ENCODE data around the gene BIN1.

The BIN1 gene

DNA sequence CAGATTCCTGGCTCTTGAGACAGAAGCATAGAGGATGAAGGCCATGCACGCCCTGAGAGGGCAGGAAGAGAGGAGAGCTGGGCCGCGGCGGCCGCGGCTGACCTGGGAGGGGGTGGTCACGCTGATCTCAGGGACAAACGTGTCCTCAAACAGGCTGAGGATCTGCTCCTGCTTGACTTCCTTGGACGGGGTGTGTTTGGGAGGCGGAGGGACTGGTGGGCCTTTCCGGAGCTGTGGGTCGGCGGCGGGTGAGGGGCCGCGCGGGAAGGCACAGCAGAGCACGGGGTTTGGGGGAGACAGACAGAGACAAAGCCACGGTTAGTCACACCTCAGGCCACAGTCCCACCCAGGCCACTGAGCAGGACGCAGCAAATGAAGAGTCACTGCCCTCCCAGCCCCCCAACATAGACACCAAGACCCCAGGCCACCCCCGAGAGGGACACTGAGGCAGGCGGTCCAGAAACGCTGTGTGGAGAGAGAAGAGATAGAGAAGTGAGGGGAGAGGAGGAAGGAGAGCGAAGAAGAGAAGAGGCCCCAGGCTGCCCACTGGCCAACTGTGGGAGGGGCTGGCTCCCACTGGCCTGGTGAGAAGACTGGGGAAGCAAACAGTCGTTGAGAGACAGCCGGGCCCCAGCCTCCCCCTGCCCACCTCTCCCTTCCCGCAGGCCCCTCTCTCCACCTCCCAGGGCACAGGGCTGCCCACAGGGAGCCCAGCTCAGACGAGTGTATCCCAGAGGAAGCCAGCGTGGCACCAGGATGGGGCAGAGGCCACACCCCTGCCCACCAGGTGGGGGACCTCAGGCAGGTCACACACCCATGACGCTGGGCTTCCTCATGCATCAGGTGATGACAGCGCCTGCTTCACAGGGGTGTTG, 49.3 kb downstream of the BIN1 start:
- DNase-seq (ENCODE audit: low spot score) = no peak
- H3K4me3 ChIP-seq = no peak overlapping the region
- TF ChIP-seq, protein P1, sequence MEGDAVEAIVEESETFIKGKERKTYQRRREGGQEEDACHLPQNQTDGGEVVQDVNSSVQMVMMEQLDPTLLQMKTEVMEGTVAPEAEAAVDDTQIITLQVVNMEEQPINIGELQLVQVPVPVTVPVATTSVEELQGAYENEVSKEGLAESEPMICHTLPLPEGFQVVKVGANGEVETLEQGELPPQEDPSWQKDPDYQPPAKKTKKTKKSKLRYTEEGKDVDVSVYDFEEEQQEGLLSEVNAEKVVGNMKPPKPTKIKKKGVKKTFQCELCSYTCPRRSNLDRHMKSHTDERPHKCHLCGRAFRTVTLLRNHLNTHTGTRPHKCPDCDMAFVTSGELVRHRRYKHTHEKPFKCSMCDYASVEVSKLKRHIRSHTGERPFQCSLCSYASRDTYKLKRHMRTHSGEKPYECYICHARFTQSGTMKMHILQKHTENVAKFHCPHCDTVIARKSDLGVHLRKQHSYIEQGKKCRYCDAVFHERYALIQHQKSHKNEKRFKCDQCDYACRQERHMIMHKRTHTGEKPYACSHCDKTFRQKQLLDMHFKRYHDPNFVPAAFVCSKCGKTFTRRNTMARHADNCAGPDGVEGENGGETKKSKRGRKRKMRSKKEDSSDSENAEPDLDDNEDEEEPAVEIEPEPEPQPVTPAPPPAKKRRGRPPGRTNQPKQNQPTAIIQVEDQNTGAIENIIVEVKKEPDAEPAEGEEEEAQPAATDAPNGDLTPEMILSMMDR (IDR thresholded peaks at IDR 0.05) = no peak
- no peak overlapping the region for H3K27ac ChIP-seq

DNA sequence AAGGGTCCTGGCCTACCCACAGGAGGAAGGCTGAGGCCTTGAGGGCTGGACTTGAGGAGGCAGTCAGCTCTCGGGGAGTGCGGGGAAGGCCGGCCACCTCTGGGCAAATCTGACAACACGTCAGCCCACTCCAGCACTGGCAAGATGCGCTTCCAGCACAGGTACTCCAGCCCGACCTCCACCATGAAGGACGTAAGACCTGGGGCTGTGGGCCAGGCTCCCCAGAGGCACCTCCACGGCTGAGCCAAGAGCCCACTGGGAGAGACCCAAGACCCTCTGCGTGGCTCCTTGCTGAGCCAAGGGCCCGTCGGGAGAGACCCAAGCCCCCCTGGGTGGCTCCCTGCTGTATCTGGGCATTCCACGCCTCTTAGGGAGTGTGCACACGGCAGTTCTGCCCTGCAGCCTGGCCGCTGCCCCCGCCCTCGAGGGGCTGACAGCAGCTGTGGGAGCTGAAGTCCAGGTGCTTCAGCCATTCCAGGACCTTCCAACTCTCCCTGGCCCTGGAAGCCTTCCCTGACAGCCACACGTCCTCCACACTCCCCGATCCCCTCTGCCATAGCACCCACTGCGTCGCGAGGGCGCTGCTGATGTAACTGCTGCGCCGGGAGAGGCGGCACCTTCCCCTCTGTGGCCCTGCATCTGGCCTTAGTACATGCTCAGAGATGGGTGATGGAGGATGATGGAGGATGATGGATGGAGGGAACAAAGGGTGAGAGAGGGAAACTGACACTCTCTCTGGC, 50.2 kb downstream of the BIN1 start:
- Histone ChIP-seq H3K27ac (no peak overlapping the region), H3K4me3 (no peak overlapping the region)
- DNase-seq (ENCODE audit: low spot score) = no peak
- TF ChIP-seq, protein P1 (IDR thresholded peaks at IDR 0.05) = no peak

DNA sequence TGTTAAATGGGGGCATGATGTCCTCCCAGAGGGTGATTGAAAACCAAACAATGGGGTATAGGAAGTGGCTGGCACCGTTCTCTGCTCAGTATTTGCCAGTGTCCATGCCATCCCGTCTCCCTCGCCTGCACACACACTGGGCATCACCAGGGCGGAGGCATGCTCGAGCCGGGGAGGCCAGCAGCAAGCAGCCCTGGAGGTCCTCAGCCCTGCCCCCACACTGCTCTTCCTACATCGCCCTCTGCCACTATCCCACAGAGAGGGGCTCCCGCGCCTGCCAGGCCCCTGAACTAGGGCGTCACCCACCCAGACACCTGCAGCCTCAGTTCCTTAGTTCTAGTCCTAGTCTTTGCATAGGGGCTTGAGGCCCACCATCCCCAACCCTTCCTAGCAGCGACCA, 50.9 kb downstream of the BIN1 start:
- no peak overlapping the region for H3K4me3 ChIP-seq
- no peak overlapping the region for H3K27ac ChIP-seq
- DNase-seq (ENCODE audit: low spot score) = no peak
- TF ChIP-seq, protein P1 (IDR thresholded peaks at IDR 0.05) = no peak

DNA sequence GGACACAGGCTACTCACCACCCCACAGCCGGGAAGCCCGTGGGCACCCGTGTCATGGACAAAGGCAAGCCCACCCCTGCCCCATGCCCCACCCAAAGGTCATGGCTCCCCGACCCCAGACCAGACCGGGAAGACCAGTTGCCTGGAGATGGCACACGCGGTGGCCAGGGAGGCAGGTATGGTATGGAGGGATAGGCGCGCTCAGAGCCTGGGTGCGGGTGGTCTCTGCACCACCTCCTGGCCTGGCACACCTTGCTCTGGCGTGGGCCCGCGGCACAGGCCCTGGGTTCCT, 51.2 kb downstream of the BIN1 start:
- TF ChIP-seq, protein P1 (IDR thresholded peaks at IDR 0.05) = no peak
- H3K4me3 ChIP-seq = no peak overlapping the region
- no peak for DNase-seq (ENCODE audit: low spot score)
- no peak overlapping the region for H3K27ac ChIP-seq

DNA sequence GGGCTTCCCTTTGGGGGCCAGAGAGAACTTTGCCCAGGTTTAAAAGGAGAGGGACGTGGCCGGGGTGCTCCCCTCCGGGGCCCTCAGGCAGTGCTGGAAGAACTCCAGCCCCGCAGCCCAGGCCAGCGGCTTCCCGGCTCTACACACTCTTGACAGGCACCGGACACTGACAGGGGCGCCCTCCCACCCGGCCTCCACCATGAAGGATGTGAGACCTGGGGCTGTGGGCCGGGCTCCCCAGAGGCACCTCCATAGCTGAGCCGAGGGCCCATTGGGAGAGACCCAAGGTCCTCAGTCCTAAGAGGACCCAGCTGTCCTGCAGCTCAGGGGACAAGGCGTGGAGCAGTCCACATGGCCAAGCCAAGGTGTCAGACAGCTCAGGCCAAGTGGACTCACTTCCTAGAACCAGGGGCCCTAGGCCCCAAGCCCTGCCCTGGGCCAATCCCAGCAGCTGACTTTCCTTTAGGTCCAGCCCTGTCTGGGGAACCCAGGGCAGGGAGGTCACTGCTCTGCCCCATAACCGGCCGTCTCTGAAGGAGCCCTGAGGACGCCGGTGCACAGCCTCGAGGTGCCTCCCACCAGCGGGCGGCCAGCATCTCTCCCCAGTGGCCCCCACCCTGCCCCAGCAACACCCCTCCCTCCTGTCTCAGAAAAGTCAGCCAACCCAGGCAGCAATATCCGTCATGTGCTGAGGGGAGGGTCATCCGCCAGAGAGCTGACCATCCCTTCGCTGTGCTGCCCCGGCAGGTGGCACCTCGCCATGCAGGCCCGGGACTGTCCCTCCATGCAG, 51.8 kb downstream of the BIN1 start:
- no peak for DNase-seq (ENCODE audit: low spot score)
- Histone ChIP-seq H3K27ac (no peak overlapping the region), H3K4me3 (no peak overlapping the region)
- TF ChIP-seq, protein P1 (IDR thresholded peaks at IDR 0.05) = no peak

DNA sequence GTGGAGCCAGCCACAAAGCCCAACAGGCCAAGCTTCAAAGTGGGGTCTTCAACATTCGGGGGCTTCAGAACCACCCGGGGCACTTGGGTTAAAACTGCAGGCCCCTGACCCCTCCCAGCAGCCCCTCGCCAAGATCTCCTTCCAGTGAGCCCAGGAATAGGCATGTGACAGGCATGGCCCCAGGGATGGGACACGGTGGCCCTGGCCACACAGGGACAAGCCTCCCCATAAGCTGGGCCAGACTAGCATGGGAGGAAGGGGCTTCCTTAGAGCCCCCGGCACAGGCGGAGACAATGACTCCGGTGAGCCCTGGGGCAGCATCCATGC, 52.4 kb downstream of the BIN1 start:
- TF ChIP-seq, protein P1 (IDR thresholded peaks at IDR 0.05) = no peak
- Histone ChIP-seq H3K4me3 (no peak overlapping the region), H3K27ac (no peak overlapping the region)
- DNase-seq (ENCODE audit: low spot score) = no peak
